Endothelial cell of umbilical vein (primary cell): ENCODE data around the gene CLSTN1. TPM values are rescaled to one million over a fixed set of nuclear protein-coding genes. Genes with fewer than 3 reads are reported as not detected.

Experiments
- BruUV-seq: library from RNA; stranded (reverse); fragments of 400-500 nt; replicated peaks from 2 replicates; lab custom pipeline; 2021; lab: Mats Ljungman, UMichigan
- CTCF ChIA-PET: fragments of 300-600, 350-600 bp; sonication (Branson Sonifier 250); formaldehyde crosslinking; loops from one replicate; lab custom pipeline; 2021; ENCODE audit warnings: antibody characterized with exemption, inconsistent platforms; lab: Charles Lee
- POLR2A ChIA-PET: fragments of 300-600, 350-600 bp; sonication (Branson Sonifier 250); formaldehyde crosslinking; loops from one replicate; lab custom pipeline; 2021; ENCODE audit warnings: antibody characterized with exemption, inconsistent platforms; lab: Charles Lee
- DNase-seq: peaks from one replicate; pipeline ENCODE4 v3.0.0-alpha.2; 2011; ENCODE audit warnings: low read depth, low spot score
- FAIRE-seq: peaks from 2 replicates; lab custom pipeline; 2011; peaks lifted over from hg19 to GRCh38; lab: Jason Lieb, UNC
- H2AFZ ChIP-seq: 2 replicates; pipeline ENCODE4 v1.6.0; 2012; ENCODE audit warnings: low read depth, low read length, control low read depth, inconsistent platforms
- H3K27ac ChIP-seq: 2 replicates; pipeline ENCODE4 v1.5.1; 2011; ENCODE audit warnings: low read depth, mild to moderate bottlenecking, control low read depth, low read length, moderate library complexity; ENCODE audit not compliant: insufficient read depth
- H3K27me3 ChIP-seq, 2 experiments: 2 replicates each; pipeline versions ENCODE4 v1.6.0 to v1.6.1; 2011; ENCODE audit warnings: low read length in 2 of 2, mixed read lengths in 1 of 2; ENCODE audit not compliant: control insufficient read depth in 2 of 2, insufficient read depth in 2 of 2
- H3K36me3 ChIP-seq, 2 experiments: 2 replicates in 1 of 2; 3 replicates in 1 of 2; pipeline ENCODE4 v1.5.1; 2011; ENCODE audit warnings: low read length in 2 of 2, mild to moderate bottlenecking in 1 of 2, moderate library complexity in 1 of 2; ENCODE audit not compliant: control insufficient read depth in 2 of 2, insufficient read depth in 2 of 2; ENCODE audit errors: extremely low read depth in 1 of 2
- H3K4me1 ChIP-seq: 3 replicates; pipeline ENCODE4 v1.5.1; 2011; ENCODE audit warnings: mild to moderate bottlenecking, low read length; ENCODE audit not compliant: control insufficient read depth, insufficient read depth; ENCODE audit errors: extremely low read depth
- H3K4me2 ChIP-seq: 2 replicates; pipeline ENCODE4 v1.6.1; 2011; ENCODE audit warnings: low read length, control low read depth, mixed read lengths; ENCODE audit not compliant: insufficient read depth
- H3K4me3 ChIP-seq, 3 experiments: fragments of 200-600 bp in 1 of 3; sonication (generic), shearing (Covaris generic) in 1 of 3; replicated peaks in 1 of 3; 2 replicates each; pipeline ENCODE4 v1.5.1; 2011 to 2016; ENCODE audit warnings: control low read depth in 3 of 3, low read length in 3 of 3, mild to moderate bottlenecking in 2 of 3, inconsistent platforms in 1 of 3, low read depth in 1 of 3, moderate library complexity in 1 of 3; ENCODE audit not compliant: insufficient read depth in 1 of 3
- H3K79me2 ChIP-seq: 2 replicates; pipeline ENCODE4 v1.6.0; 2012; ENCODE audit warnings: low read length, inconsistent platforms; ENCODE audit not compliant: control insufficient read depth, insufficient read depth
- H3K9ac ChIP-seq: replicated peaks from 2 replicates; pipeline ENCODE3; 2011; ENCODE audit warnings: low read length, control low read depth; ENCODE audit not compliant: insufficient read depth; ENCODE audit errors: extremely low read depth
- H3K9me1 ChIP-seq: replicated peaks from 3 replicates; pipeline ENCODE4 v1.6.0; 2011; ENCODE audit warnings: mild to moderate bottlenecking, low read length; ENCODE audit not compliant: control insufficient read depth, insufficient read depth; ENCODE audit errors: extremely low read depth
- H3K9me3 ChIP-seq: replicated peaks from 2 replicates; pipeline ENCODE4 v1.5.1; 2012; ENCODE audit warnings: low read length, inconsistent platforms; ENCODE audit not compliant: control insufficient read depth, insufficient read depth
- H4K20me1 ChIP-seq: replicated peaks from 2 replicates; pipeline ENCODE3; 2011; ENCODE audit warnings: mild to moderate bottlenecking, low read length; ENCODE audit not compliant: control insufficient read depth, insufficient read depth; ENCODE audit errors: extremely low read depth
- CTCF ChIP-seq, 2 donors: IDR thresholded peaks; 1 replicate in 1 of 2; 2 replicates in 1 of 2; pipeline ENCODE4 v1.5.1; 2011; ENCODE audit warnings: low read length in 2 of 2, mild to moderate bottlenecking in 2 of 2, moderate library complexity in 2 of 2, control low read depth in 1 of 2, inconsistent platforms in 1 of 2, low read depth in 1 of 2; ENCODE audit not compliant: insufficient read depth in 1 of 2; ENCODE audit errors: extremely low read depth in 1 of 2
- EZH2 ChIP-seq: IDR thresholded peaks from 2 replicates; pipeline ENCODE4 v1.6.1; 2012; ENCODE audit warnings: borderline replicate concordance, low read depth, mild to moderate bottlenecking, moderate library complexity, low read length, inconsistent platforms; ENCODE audit not compliant: severe bottlenecking
- FOS ChIP-seq: IDR thresholded peaks from 2 replicates; pipeline ENCODE4 v1.6.1; 2011; ENCODE audit warnings: mild to moderate bottlenecking, low read length, moderate library complexity, borderline replicate concordance; ENCODE audit not compliant: insufficient read depth
- GATA2 ChIP-seq: IDR thresholded peaks from 2 replicates; pipeline ENCODE4 v1.7.0; 2011; ENCODE audit warnings: low read depth, mild to moderate bottlenecking, moderate library complexity, mixed read lengths, low read length; ENCODE audit not compliant: insufficient read length, insufficient read depth
- JUN ChIP-seq: IDR thresholded peaks from 2 replicates; pipeline ENCODE4 v1.6.1; 2011; ENCODE audit warnings: borderline replicate concordance, low read depth; ENCODE audit not compliant: insufficient read length, insufficient read depth
- MYC ChIP-seq: IDR thresholded peaks from one replicate; pipeline ENCODE4 v1.6.1; 2011; ENCODE audit warnings: mild to moderate bottlenecking, low read depth, low read length
- POLR2A ChIP-seq: IDR thresholded peaks from 2 replicates; pipeline ENCODE4 v1.6.1; 2012; ENCODE audit warnings: low read depth, mild to moderate bottlenecking, control low read depth, low read length
- POLR2AphosphoS5 ChIP-seq: IDR thresholded peaks from 2 replicates; pipeline ENCODE4 v1.6.1; 2012; ENCODE audit warnings: low read depth, mild to moderate bottlenecking, control low read depth, low read length, moderate library complexity; ENCODE audit not compliant: insufficient read depth
- dilution Hi-C: fragments of 300-500 bp; cut with MboI; formaldehyde crosslinking; loops from one replicate; pipeline ENCODE4 v1.15.0; 2019; ENCODE audit warnings: low sequenced_read_pairs; ENCODE audit not compliant: extremely low pct_ligation_motif_present
- intact Hi-C: fragments of 100-400 bp; cut with micrococcal nuclease; formaldehyde crosslinking; loops from one replicate; pipeline ENCODE4 v1.10.0; 2022
- polyA plus RNA-seq, 4 experiments: library from polyadenylated mRNA; depleted of rRNA in 3 of 4; stranded (reverse) in 3 of 4; unstranded in 1 of 4; fragments of >200 nt; gene quantifications; 2 replicates each; pipeline versions ENCODE4 v1.2.1 to v1.2.3, GENCODE V29; 2011 to 2012; ENCODE audit warnings: missing spikeins in 1 of 4
- total RNA-seq: library from RNA; stranded (reverse); gene quantifications from 2 replicates; pipeline ENCODE4 v1.2.3, GENCODE V29; 2021
- TF ChIP-seq, protein P1 (sequence below): IDR thresholded peaks from 2 replicates; pipeline ENCODE4 v1.6.1; 2011; ENCODE audit not compliant: insufficient read depth, insufficient read length

Gene CLSTN1
- total and polyA plus RNA-seq, 2 donors (not counting 3 experiments of a cell fraction or from before 2014, with no cell fraction given) = 49.1 to 130 TPM

- no peaks in the 10 kb centered on the region for H3K9me1 ChIP-seq
- intact Hi-C loops (no loop called here), dilution Hi-C loops (no loop called here)
- no peak overlapping the region for H3K9ac ChIP-seq
- H3K27me3 ChIP-seq = no peaks in the 10 kb centered on the region
- no peaks in the 10 kb centered on the region for H3K9me3 ChIP-seq
- no peaks in the 10 kb centered on the region for H3K79me2 ChIP-seq
- H3K4me2 ChIP-seq = no peak overlapping the region
- peaks cover 7% of the 10 kb centered on the region for H3K4me1 ChIP-seq
- no peak for TF ChIP-seq MYC
- no peak for TF ChIP-seq POLR2AphosphoS5
- no peak for TF ChIP-seq POLR2A
- TF ChIP-seq, protein P1, sequence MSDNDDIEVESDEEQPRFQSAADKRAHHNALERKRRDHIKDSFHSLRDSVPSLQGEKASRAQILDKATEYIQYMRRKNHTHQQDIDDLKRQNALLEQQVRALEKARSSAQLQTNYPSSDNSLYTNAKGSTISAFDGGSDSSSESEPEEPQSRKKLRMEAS = no peak
- no peak for TF ChIP-seq FOS
- TF ChIP-seq GATA2 = no peak
- TF ChIP-seq CTCF (IDR thresholded peaks at IDR 0.05; ENCODE audit: extremely low read depth in 1 of 2, insufficient read depth in 1 of 2, low read depth in 1 of 2, low read length in 2 of 2) = no peak
- TF ChIP-seq JUN = no peak
- TF ChIP-seq EZH2 = no peak
- no peak for FAIRE-seq
- H3K4me3 ChIP-seq = no peak overlapping the region
- no peak overlapping the region for H2AFZ ChIP-seq
- no peak for DNase-seq
- no TSS peak for BruUV-seq
- no peaks in the 10 kb centered on the region for H3K36me3 ChIP-seq
- ChIA-PET CTCF (interaction anchor here (1.4 kb wide), 1 partner anchor 11 kb away, joined by 4 read pairs; no protein-coding TSS in a partner anchor), POLR2A (no interaction called here)
- no peak overlapping the region for H3K27ac ChIP-seq
- H4K20me1 ChIP-seq = no peaks in the 10 kb centered on the region
These were observed 15.2 kb upstream of the CLSTN1 start for GRCh38 chr1:9838946-9839345.
